ENCODE measurements around the gene YWHAG. TPM values are rescaled to one million over a fixed set of nuclear protein-coding genes. Genes with fewer than 3 reads are reported as not detected.

The YWHAG gene
- total and polyA plus RNA-seq, 9 of the 15 experiments (the other 6 are each of a cell fraction or from before 2014, with no cell fraction given) = 30.4 to 246 (median 94.5) TPM

DNA sequence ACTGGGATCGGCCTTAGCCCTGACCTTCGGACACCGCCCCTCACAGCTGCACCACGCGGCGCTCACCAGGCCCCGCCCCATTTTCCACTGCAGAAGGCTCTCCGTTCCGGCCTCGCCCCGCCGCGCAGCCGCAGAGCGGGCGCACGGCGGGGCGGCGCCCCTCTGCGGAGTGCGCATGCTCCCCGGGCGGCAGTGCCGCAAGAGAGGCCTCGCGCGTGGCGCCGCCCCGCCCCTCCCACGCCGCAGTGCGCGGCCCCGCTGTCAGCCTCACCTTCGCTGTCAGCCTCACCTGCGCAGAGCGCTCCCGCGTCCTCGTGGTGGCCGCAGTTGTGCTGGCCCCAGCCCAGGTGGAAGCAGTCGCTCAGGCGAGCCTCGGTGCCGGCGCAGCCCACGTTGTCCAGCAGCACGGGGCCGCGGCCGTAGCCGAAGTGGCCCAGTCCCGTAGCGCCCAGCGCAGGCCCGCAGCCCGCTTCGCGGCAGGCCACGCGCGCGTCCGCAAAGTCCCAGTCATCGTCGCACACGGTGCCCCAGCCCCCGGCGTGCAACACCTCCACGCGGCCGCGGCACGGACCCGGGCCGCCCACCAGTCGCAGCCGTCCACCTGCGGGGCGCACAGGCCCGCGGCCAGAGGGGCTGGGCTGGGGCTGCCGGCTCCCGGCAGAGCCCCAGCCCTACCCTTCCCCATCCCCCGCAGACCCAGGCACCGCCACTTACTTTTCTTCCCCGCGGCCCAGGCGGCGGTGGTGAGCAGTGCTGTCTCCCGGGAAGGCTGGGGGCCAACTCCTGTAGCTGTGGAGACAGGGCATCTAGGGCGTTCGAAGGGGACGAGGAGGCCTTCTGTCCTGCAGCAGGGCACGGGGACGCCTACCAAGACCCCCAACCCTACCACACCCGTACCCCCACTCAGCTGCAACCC, 34.6 kb upstream of the YWHAG start (continued):
- peak; percentile 97 for TF ChIP-seq ZNF511 (CRISPR knock-in tag; IDR thresholded peaks at IDR 0.05)
- TF ChIP-seq NEUROD1 (IDR thresholded peaks at IDR 0.05; ENCODE audit: borderline replicate concordance, low read depth, low read length, partially characterized antibody) = peak; percentile 71
- peak; percentile 78; the same call in 1 of the 2 replicates for TF ChIP-seq ZNF197 (CRISPR knock-in tag; IDR thresholded peaks at IDR 0.05; ENCODE audit: low read depth)
- peak; percentile 86 for TF ChIP-seq POLR2A (conservative IDR thresholded peaks at IDR 0.05)
- TF ChIP-seq SOX6 (IDR thresholded peaks at IDR 0.05) = peak; percentile 49; the same call in 1 of the 2 replicates
- TF ChIP-seq ZFP30 (CRISPR knock-in tag; IDR thresholded peaks at IDR 0.05; ENCODE audit: borderline replicate concordance) = no peak
- no peak for TF ChIP-seq ZNF232 (CRISPR knock-in tag; IDR thresholded peaks at IDR 0.05)
- TF ChIP-seq SNAPC5 (CRISPR knock-in tag; IDR thresholded peaks at IDR 0.05) = no peak
- no peak for TF ChIP-seq FOXA1 (IDR thresholded peaks at IDR 0.05; ENCODE audit: borderline replicate concordance)
- TF ChIP-seq ZBTB7A (IDR thresholded peaks at IDR 0.05; ENCODE audit: borderline replicate concordance, control insufficient read depth, low read depth, low read length) = peak; percentile 58; the same call in 1 of the 2 replicates
- no peak for TF ChIP-seq MCM5 (IDR thresholded peaks at IDR 0.05; ENCODE audit: low read depth)
- no peak for TF ChIP-seq TCF7 (IDR thresholded peaks at IDR 0.05; ENCODE audit: borderline replicate concordance)
- TF ChIP-seq IRF2 (CRISPR knock-in tag; IDR thresholded peaks at IDR 0.05) = peak; percentile 58; the same call in 1 of the 2 replicates
- TF ChIP-seq LCOR (CRISPR knock-in tag; IDR thresholded peaks at IDR 0.05) = 0 out of 2 replicates have a peak, but pooled peaks have one; percentile 62
- TF ChIP-seq, protein P1, sequence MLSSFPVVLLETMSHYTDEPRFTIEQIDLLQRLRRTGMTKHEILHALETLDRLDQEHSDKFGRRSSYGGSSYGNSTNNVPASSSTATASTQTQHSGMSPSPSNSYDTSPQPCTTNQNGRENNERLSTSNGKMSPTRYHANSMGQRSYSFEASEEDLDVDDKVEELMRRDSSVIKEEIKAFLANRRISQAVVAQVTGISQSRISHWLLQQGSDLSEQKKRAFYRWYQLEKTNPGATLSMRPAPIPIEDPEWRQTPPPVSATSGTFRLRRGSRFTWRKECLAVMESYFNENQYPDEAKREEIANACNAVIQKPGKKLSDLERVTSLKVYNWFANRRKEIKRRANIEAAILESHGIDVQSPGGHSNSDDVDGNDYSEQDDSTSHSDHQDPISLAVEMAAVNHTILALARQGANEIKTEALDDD (IDR thresholded peaks at IDR 0.05) = no peak
- peak; percentile 98 for TF ChIP-seq NRF1 (conservative IDR thresholded peaks at IDR 0.05 in 1 of 2, IDR thresholded peaks at IDR 0.05 in 1 of 2)
- 0 out of 2 replicates have a peak, but pooled peaks have one; percentile 12 for TF ChIP-seq ZNF12 (CRISPR knock-in tag; IDR thresholded peaks at IDR 0.05)
- TF ChIP-seq, protein P2, sequence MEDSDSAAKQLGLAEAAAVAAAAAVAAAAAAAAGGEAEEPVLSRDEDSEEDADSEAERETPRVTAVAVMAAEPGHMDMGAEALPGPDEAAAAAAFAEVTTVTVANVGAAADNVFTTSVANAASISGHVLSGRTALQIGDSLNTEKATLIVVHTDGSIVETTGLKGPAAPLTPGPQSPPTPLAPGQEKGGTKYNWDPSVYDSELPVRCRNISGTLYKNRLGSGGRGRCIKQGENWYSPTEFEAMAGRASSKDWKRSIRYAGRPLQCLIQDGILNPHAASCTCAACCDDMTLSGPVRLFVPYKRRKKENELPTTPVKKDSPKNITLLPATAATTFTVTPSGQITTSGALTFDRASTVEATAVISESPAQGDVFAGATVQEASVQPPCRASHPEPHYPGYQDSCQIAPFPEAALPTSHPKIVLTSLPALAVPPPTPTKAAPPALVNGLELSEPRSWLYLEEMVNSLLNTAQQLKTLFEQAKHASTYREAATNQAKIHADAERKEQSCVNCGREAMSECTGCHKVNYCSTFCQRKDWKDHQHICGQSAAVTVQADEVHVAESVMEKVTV (CRISPR knock-in tag; IDR thresholded peaks at IDR 0.05) = no peak
- TF ChIP-seq E2F5 (CRISPR knock-in tag; IDR thresholded peaks at IDR 0.05) = peak; percentile 89
- TF ChIP-seq KLF10 (CRISPR knock-in tag; IDR thresholded peaks at IDR 0.05) = no peak
- TF ChIP-seq, protein P3, sequence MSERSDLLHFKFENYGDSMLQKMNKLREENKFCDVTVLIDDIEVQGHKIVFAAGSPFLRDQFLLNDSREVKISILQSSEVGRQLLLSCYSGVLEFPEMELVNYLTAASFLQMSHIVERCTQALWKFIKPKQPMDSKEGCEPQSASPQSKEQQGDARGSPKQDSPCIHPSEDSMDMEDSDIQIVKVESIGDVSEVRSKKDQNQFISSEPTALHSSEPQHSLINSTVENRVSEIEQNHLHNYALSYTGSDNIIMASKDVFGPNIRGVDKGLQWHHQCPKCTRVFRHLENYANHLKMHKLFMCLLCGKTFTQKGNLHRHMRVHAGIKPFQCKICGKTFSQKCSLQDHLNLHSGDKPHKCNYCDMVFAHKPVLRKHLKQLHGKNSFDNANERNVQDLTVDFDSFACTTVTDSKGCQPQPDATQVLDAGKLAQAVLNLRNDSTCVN (CRISPR knock-in tag; IDR thresholded peaks at IDR 0.05) = no peak
- TF ChIP-seq NONO (IDR thresholded peaks at IDR 0.05; ENCODE audit: low read depth in 2 of 2, low read length in 1 of 2) = peak; percentile 43 to 69; a peak in 2 of 4 replicates
- TF ChIP-seq ZNF3 (CRISPR knock-in tag; IDR thresholded peaks at IDR 0.05) = no peak
